WERI-Rb-1 (cell line): ENCODE data around the gene COA5.

Experiments used
- DNase-seq: peaks from one replicate; pipeline ENCODE4 v3.0.0-alpha.2; 2020
- H3K27ac ChIP-seq: fragments of 250-450 bp; sonication (Bioruptor Pico); 2 replicates; pipeline ENCODE4 v1.5.1; 2020; ENCODE audit warnings: mild to moderate bottlenecking, moderate library complexity
- H3K27me3 ChIP-seq: fragments of 250-450 bp; sonication (Bioruptor Pico); 2 replicates; pipeline ENCODE4 v1.5.1; 2021; ENCODE audit warnings: mild to moderate bottlenecking, low read depth, moderate library complexity; ENCODE audit not compliant: insufficient read depth, severe bottlenecking
- H3K36me3 ChIP-seq: fragments of 250-450 bp; sonication (Bioruptor Pico); 2 replicates; pipeline ENCODE4 v1.5.1; 2020; ENCODE audit warnings: mild to moderate bottlenecking, moderate library complexity
- H3K4me3 ChIP-seq: 2 replicates; pipeline ENCODE4 v1.5.1; 2011; ENCODE audit warnings: low read depth, mild to moderate bottlenecking, control low read depth, low read length
- H3K9me3 ChIP-seq: fragments of 250-450 bp; sonication (Bioruptor Pico); 2 replicates; pipeline ENCODE4 v1.5.1; 2021; ENCODE audit warnings: mild to moderate bottlenecking, moderate library complexity; ENCODE audit not compliant: severe bottlenecking
- TF ChIP-seq, protein P1 (sequence below): IDR thresholded peaks from 2 replicates; pipeline ENCODE4 v1.5.1; 2011; ENCODE audit warnings: low read depth, mild to moderate bottlenecking, control low read depth, inconsistent platforms, low read length

The COA5 gene

DNA sequence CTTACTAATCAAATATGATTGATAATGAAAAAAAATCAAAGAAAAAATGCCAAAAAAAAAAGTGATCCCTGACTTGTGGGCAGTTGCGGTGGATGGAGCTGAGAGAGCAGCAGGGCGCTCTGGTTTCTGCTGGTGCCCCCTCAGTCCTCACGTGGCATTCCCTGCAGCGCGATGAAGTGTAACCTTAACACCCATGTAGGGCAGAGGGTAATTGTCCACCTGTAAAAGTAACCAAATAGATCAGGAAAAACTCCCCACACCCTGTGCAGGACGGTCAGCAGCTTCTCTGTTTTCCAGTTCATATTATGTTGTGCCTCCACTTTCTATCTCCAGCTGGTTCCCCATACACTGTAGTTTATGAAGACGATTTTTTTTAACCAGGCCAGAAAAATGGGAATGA is 25.0 kb downstream of the COA5 start:
- TF ChIP-seq, protein P1, sequence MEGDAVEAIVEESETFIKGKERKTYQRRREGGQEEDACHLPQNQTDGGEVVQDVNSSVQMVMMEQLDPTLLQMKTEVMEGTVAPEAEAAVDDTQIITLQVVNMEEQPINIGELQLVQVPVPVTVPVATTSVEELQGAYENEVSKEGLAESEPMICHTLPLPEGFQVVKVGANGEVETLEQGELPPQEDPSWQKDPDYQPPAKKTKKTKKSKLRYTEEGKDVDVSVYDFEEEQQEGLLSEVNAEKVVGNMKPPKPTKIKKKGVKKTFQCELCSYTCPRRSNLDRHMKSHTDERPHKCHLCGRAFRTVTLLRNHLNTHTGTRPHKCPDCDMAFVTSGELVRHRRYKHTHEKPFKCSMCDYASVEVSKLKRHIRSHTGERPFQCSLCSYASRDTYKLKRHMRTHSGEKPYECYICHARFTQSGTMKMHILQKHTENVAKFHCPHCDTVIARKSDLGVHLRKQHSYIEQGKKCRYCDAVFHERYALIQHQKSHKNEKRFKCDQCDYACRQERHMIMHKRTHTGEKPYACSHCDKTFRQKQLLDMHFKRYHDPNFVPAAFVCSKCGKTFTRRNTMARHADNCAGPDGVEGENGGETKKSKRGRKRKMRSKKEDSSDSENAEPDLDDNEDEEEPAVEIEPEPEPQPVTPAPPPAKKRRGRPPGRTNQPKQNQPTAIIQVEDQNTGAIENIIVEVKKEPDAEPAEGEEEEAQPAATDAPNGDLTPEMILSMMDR: no peak
- H3K27ac ChIP-seq: no peak overlapping the region
- no peaks in the 10 kb centered on the region for H3K9me3 ChIP-seq
- DNase-seq: no peak
- no peaks in the 10 kb centered on the region for H3K27me3 ChIP-seq
- H3K36me3 ChIP-seq: no peaks in the 10 kb centered on the region; the same call in 1 of the 2 replicates
- H3K4me3 ChIP-seq: no peak overlapping the region

DNA sequence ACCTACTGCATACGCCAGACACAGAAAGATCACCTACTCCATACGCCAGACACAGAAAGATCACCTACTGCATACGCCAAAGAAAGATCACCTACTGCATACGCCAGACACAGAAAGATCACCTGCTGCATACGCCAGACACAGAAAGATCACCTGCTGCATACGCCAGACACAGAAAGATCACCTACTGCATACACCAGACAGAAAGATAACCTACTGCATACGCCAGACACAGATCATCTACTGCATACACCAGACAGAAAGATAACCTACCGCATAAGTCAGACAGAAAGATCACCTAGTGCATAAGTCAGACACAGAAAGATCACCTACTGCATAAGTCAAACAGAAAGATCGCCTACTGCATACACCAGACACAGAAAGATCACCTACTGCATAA is 25.8 kb downstream of the COA5 start:
- Histone ChIP-seq H3K36me3 (peaks cover 5% of the 10 kb centered on the region; the same call in 1 of the 2 replicates), H3K9me3 (no peaks in the 10 kb centered on the region), H3K27me3 (no peaks in the 10 kb centered on the region), H3K4me3 (no peak overlapping the region), H3K27ac (no peak overlapping the region)
- DNase-seq: no peak
- TF ChIP-seq, protein P1: no peak

DNA sequence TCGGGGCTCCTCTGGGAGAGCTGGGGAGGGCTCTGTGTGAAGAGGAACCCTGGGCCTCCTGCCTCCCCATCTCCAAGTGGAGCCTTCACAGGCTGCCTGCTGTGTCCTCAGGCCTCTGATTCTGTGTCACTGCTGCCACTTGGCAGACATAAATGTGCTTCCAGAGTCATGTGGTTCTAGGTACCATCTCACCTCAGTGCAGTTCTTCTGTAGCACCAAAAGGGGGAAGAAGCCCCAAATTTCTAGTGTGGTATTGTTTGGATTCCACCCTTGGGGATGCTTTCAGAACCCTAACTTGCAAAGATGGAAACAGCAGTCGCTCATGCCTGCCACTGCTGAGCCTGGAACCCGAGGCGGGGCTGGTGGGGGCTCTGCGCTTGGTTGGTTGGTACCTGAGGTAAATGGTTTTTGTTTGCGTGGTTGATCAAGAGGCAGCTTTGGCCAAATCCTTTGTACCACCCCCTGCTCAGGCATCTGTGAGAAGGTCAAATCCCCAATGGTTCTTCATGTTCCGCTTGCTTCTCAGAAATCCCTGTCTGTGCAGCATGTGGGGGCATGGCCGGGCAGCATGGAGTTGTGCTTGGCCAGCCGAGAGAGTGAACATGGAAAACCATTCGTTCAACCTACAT is 27.5 kb downstream of the COA5 start:
- TF ChIP-seq, protein P1: no peak
- Histone ChIP-seq H3K36me3 (peaks cover 9% of the 10 kb centered on the region; the same call in 1 of the 2 replicates), H3K4me3 (no peak overlapping the region), H3K27me3 (no peaks in the 10 kb centered on the region), H3K27ac (no peak overlapping the region), H3K9me3 (no peaks in the 10 kb centered on the region)
- no peak for DNase-seq

DNA sequence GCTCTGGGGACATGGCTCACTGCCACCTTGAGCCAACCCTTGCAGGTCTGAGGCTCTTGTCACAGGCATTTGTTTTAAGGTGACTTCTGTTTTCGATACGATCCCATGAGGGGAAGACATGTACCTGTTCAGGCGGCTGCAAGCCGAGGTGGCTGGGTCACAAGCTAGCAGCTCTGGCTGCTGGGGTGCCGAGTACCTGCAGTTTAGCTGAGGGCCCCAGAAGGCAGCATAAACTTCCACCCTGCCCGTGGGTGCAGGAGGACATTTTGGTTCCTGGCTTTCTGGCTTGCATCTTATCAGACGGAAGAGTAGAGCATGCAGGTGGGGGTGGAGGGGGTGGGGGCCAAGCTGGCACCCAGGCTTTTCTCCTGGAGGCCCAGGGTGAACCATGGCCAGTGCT is 28.4 kb downstream of the COA5 start:
- Histone ChIP-seq H3K27me3 (no peaks in the 10 kb centered on the region), H3K9me3 (no peaks in the 10 kb centered on the region), H3K4me3 (no peak overlapping the region), H3K36me3 (peaks cover 9% of the 10 kb centered on the region; the same call in 1 of the 2 replicates), H3K27ac (no peak overlapping the region)
- no peak for DNase-seq
- TF ChIP-seq, protein P1: no peak

DNA sequence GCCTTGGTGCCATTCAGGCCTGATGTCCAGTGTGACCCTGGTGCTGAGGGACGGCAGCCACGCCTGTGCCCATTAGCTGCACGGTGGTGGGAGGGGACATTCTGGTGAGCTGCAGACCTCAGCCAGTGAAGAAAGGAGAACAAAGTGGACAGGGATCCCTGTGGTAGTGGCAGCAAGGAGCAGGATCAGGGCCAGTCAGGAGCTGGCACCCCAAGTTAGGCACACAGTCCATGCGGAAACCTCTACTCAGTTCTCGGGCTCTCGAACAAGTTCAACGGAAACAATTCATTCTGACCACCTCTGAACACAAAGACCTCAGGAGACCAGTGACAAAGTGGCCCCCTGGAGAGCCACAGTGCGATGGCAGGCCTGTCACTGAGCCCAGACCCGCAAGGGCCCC is 30.1 kb downstream of the COA5 start:
- TF ChIP-seq, protein P1: no peak
- no peak for DNase-seq
- H3K36me3 ChIP-seq: peaks cover 9% of the 10 kb centered on the region; the same call in 1 of the 2 replicates
- H3K9me3 ChIP-seq: no peaks in the 10 kb centered on the region
- no peaks in the 10 kb centered on the region for H3K27me3 ChIP-seq
- no peak overlapping the region for H3K27ac ChIP-seq
- no peak overlapping the region for H3K4me3 ChIP-seq

DNA sequence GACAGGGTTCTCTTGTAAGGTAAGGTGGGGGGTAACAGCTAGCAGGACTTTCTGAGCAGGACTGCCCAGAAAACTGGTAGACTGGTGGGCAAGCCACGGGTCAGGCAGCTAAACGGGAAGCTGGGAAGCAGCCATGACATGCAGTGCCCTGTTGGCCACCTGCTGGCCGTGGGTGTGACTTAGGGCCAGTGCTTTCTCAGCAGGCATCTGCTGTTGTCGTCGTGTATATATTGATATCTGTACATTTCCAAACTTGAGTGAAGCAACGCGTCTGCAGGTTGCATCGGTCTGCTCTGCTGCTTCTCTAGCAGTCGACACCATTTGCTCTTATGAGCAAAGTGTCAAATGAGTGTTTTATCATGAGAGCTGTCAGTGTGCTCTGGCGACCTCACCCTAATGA is 31.0 kb downstream of the COA5 start:
- DNase-seq: no peak
- TF ChIP-seq, protein P1: peak; percentile 44
- H3K36me3 ChIP-seq: peaks cover 9% of the 10 kb centered on the region; the same call in 1 of the 2 replicates
- H3K4me3 ChIP-seq: no peak overlapping the region
- H3K27ac ChIP-seq: no peak overlapping the region
- H3K9me3 ChIP-seq: no peaks in the 10 kb centered on the region
- H3K27me3 ChIP-seq: no peaks in the 10 kb centered on the region
